KOPT-K1 (cell line): Measurements from ENCODE around the gene CENPO.

Experiments used
- H3K27ac ChIP-seq: fragments of 200-600 bp; sonication (generic); 2 replicates; pipeline ENCODE4 v1.5.1; 2016; ENCODE audit warnings: antibody characterized with exemption, mild to moderate bottlenecking, low read depth, low read length; ENCODE audit not compliant: poor library complexity, severe bottlenecking
- H3K36me3 ChIP-seq: fragments of 200-600 bp; sonication (generic); 2 replicates; pipeline ENCODE4 v1.5.1; 2017; ENCODE audit warnings: antibody characterized with exemption, mild to moderate bottlenecking, low read length, moderate library complexity; ENCODE audit not compliant: insufficient read depth
- H3K9me3 ChIP-seq: fragments of 200-600 bp; sonication (generic); 2 replicates; pipeline ENCODE4 v1.5.1; 2017; ENCODE audit warnings: antibody characterized with exemption, low read length, mild to moderate bottlenecking; ENCODE audit not compliant: insufficient read depth, poor library complexity, severe bottlenecking

Gene CENPO

GRCh38 chr2:24870440-24870839, 77.2 kb downstream of the CENPO start:
- peaks cover 20% of the 10 kb centered on the region for H3K36me3 ChIP-seq
- H3K9me3 ChIP-seq = no peaks in the 10 kb centered on the region
- H3K27ac ChIP-seq = no peak overlapping the region

DNA sequence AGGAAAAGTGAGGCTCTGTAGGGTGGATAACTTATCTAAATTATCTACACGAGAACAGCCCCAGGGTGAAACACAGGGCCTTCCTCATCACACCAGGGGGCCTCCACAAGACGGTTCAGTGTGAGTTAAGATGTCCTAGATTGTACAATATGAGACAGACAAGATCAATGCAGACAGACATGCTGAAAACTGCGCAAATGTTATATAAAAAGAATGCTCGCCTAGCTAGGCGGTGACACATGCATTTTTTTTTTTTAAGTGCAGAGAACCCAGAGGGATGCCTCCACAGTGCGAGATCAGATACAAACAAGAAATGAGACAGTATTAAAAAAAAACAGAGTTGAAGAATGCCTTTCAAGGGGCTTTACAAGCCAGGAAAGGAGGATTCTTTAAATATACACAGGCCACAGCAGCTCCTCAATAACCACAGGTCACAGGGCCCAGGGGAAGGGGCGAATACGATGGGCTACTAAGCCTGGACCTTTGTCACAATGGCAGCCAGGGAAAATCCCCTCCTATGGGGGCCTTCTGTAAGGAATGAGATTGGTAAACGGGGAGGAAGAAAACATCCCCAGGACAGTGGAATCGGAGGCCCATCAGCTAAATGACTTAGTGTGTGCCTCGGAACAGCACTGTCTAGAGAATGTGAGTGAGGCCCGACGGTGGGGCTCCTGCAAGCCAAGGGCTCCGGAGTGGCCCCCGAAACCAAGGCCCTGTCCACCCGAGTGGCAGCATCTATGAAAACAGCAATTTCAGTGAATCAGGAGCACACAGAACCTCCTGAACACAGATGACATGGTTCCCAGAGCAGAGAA, 77.9 kb downstream of the CENPO start:
- no peak overlapping the region for H3K27ac ChIP-seq
- no peaks in the 10 kb centered on the region for H3K9me3 ChIP-seq

GRCh38 chr2:24871852-24872333, 78.7 kb downstream of the CENPO start:
- H3K9me3 ChIP-seq = no peaks in the 10 kb centered on the region
- peaks cover 17% of the 10 kb centered on the region for H3K36me3 ChIP-seq
- no peak overlapping the region for H3K27ac ChIP-seq

More for the DNA sequence above, 77.9 kb downstream of the CENPO start:
- H3K36me3 ChIP-seq = peaks cover 17% of the 10 kb centered on the region
